ENCODE results near the gene CRYBB3.

Gene CRYBB3

DNA sequence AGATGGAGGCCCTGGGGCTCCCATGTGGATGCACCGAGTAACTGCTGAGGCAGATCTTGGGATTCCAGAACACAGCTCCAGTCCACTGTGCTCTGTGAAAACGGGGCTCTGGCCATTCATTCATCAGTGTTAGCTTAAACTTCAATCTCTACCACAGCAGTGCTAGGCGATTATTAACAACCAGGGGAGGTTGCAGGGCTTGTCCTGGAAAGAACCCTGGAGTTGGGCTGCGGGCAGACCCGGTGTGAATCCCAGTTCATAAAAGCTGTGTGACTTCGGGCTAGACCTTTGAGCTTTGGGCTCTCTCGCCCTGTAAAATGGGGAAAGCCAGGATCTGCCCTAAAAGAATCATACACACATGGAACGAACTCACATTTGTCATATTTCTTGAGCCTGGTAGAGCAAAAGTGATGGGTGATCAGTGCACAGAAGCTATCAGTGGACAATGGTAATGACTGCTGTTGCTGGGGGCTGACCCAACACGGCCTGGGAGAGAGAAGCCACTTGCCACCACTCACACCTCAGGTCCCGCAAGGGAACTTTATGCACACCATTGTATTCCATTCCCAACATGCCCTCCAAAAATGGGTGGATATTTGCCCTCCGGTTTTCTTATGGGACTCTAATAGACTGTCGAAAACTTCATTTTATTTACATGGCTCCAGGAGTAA is 15.6 kb upstream of the CRYBB3 start:
- no peak for DNase-seq (ENCODE audit: low read depth)
- TF ChIP-seq, protein P1, sequence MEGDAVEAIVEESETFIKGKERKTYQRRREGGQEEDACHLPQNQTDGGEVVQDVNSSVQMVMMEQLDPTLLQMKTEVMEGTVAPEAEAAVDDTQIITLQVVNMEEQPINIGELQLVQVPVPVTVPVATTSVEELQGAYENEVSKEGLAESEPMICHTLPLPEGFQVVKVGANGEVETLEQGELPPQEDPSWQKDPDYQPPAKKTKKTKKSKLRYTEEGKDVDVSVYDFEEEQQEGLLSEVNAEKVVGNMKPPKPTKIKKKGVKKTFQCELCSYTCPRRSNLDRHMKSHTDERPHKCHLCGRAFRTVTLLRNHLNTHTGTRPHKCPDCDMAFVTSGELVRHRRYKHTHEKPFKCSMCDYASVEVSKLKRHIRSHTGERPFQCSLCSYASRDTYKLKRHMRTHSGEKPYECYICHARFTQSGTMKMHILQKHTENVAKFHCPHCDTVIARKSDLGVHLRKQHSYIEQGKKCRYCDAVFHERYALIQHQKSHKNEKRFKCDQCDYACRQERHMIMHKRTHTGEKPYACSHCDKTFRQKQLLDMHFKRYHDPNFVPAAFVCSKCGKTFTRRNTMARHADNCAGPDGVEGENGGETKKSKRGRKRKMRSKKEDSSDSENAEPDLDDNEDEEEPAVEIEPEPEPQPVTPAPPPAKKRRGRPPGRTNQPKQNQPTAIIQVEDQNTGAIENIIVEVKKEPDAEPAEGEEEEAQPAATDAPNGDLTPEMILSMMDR (conservative IDR thresholded peaks at IDR 0.05; ENCODE audit: control insufficient read depth, insufficient read depth, low read depth, low read length), result no peak
- H3K4me3 ChIP-seq (ENCODE audit: control insufficient read depth, low read depth, low read length), result no peak overlapping the region

DNA sequence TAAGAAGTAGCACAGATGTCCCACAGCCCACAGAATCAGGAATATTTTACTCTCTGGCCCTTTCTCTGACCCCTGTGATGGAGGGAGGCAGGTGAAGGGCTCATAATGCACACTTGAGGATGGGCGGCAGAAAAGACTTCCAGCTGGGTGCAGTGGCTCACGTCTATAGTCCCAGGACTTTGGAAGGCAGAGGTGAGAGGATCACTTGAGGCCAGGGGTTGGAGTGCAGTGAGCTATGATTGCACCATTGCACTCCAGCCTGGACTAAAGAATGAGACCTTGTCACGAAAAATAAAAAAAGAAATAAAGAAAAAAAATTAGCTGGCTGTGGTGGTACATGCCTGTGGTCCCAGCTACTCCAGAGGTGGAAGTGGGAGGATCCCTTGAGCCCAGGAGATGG is 13.5 kb upstream of the CRYBB3 start:
- no peak overlapping the region for H3K4me3 ChIP-seq (ENCODE audit: control insufficient read depth, low read depth, low read length)
- DNase-seq (ENCODE audit: low read depth), result no peak
- TF ChIP-seq, protein P1 (conservative IDR thresholded peaks at IDR 0.05; ENCODE audit: control insufficient read depth, insufficient read depth, low read depth, low read length), result no peak

DNA sequence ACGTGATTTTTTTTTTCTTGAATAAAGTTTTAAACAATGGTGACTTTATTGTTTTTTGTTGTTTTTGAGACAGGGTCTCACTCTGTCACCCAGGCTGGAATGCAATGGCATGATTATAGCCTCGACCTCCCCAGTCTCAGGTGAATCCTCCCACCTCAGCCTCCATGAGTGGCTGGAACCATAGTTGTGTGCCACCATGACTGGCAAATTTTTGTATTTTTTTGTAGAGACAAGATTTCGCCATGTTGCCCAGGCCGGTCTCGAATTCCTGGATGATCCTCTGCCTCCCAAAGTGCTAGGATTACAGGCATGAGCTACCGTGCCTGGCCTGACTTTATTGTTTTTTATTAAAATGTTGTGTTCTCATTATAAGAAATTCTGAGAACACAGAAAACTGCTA is 12.2 kb upstream of the CRYBB3 start:
- H3K4me3 ChIP-seq (ENCODE audit: control insufficient read depth, low read depth, low read length), result no peak overlapping the region
- no peak for DNase-seq (ENCODE audit: low read depth)
- TF ChIP-seq, protein P1 (conservative IDR thresholded peaks at IDR 0.05; ENCODE audit: control insufficient read depth, insufficient read depth, low read depth, low read length), result no peak

DNA sequence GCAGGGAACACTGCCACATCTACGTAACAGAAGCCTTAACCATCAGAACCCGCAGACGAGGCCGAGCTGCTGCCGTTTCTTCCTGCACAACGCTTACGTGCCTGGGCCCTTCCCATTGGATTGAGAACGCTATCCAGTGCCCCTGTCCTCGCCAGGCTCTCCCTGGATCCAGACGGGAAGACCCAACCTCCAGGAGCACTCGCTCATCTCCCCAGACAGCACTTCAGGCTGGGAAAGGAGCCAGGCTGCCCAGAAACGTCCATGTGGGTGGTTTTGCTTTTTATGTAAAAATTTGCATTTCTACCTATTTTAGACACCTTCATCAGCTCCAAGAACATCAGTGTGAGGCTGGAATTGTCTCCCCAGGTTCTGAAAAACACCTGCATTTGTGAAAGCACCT is 7.3 kb upstream of the CRYBB3 start:
- DNase-seq (ENCODE audit: low read depth), result no peak

DNA sequence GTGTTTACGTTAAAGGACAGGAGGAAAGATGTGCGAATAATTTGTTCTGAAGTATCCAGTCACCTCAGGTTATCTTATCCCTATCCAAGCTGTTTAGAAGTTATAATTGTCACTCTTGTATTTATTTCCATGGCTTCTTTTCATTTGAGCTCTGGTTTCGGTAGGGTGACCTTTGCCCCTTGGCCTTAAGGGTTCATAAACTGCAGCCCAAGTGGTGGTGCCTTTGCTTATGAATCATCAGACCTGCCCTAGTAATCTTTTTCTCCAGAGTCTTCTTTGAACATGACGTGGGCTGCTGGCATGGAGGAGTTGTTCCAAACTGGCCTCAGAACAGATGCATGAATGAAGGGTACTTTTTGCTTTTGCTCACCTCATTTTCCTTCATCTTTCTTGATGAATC is 6.5 kb upstream of the CRYBB3 start:
- H3K4me3 ChIP-seq (ENCODE audit: control insufficient read depth, low read depth, low read length), result no peak overlapping the region
- TF ChIP-seq, protein P1 (conservative IDR thresholded peaks at IDR 0.05; ENCODE audit: control insufficient read depth, insufficient read depth, low read depth, low read length), result no peak
- no peak for DNase-seq (ENCODE audit: low read depth)

More for the DNA sequence above, 7.3 kb upstream of the CRYBB3 start:
- TF ChIP-seq, protein P1 (conservative IDR thresholded peaks at IDR 0.05; ENCODE audit: control insufficient read depth, insufficient read depth, low read depth, low read length), result no peak
- H3K4me3 ChIP-seq (ENCODE audit: control insufficient read depth, low read depth, low read length), result no peak overlapping the region

DNA sequence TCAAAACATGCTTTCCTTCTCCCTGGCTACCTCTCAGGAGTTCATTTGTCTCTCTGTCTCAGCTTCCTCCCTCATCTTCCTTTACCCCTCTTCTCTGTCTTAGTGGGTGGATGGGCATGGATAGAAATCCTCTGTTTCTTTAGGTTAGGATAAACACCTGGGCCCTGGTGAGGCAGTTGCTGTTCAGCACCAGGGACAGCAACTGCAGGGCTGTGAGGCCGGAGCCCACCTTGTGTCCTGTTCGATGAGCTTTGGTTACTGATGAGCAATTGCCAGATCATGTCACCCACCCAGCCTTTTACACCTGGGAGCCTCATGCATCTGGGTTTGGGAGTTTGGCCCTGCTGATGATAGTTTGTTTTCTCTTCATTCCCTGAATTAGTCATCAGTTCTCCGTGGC is 6.1 kb upstream of the CRYBB3 start:
- TF ChIP-seq, protein P1 (conservative IDR thresholded peaks at IDR 0.05; ENCODE audit: control insufficient read depth, insufficient read depth, low read depth, low read length), result no peak
- no peak for DNase-seq (ENCODE audit: low read depth)
- H3K4me3 ChIP-seq (ENCODE audit: control insufficient read depth, low read depth, low read length), result no peak overlapping the region

DNA sequence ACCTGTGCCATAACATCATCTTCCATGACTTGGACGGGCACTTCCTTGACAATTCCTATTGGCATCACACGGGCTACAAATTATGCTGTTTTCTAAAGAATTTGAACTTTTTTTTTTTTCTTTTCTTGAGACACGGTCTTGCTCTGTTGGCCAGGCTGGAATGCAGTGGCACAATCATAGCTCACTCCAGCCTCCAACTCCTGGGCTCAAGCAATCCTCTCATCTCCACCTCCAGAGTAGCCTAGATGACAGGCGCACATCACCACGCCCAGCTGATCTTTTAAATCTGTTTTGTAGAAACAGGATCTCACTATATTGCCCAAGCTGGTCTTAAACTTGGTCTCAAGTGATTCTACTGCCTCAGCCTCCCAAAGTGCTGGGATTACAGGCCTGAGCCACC is 3.3 kb upstream of the CRYBB3 start:
- TF ChIP-seq, protein P1 (conservative IDR thresholded peaks at IDR 0.05; ENCODE audit: control insufficient read depth, insufficient read depth, low read depth, low read length), result no peak
- no peak overlapping the region for H3K4me3 ChIP-seq (ENCODE audit: control insufficient read depth, low read depth, low read length)
- DNase-seq (ENCODE audit: low read depth), result no peak

All from fibroblast of mammary gland (primary cell).